MV-4-11 (cell line): ENCODE results near the gene JADE2.
A peak's percentile ranks its signal among the peaks of the same experiment; 100 is the strongest.

Source experiments
- DNase-seq: peaks from one replicate; lab custom pipeline; 2025; lab: John Stamatoyannopoulos, UW

The JADE2 gene

DNA sequence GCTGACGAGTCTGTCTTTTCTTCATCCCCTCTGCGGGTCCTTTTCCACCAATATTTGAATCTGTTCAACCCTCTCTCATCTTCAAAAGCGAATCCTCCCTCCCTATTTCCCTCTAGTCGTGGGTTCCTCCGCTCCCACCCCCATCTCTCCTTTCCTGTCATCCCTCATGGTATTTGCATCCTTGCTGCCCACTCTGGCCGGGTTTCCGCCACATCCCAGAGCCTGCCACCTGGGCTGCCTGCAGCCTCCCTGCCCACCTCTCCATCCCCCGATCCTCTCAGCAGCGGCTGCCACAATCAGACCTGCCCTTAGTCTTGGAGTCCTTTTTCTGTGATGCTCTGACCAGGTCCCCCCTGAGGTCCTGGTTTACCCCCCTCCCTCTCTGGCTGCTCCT is 44.9 kb downstream of the JADE2 start:
- no peak for DNase-seq

GRCh38 chr5:134570886-134571285 is 45.4 kb downstream of the JADE2 start:
- no peak for DNase-seq

- DNase-seq = no peak
Observed at GRCh38 chr5:134571693-134572405, 46.4 kb downstream of the JADE2 start.

DNA sequence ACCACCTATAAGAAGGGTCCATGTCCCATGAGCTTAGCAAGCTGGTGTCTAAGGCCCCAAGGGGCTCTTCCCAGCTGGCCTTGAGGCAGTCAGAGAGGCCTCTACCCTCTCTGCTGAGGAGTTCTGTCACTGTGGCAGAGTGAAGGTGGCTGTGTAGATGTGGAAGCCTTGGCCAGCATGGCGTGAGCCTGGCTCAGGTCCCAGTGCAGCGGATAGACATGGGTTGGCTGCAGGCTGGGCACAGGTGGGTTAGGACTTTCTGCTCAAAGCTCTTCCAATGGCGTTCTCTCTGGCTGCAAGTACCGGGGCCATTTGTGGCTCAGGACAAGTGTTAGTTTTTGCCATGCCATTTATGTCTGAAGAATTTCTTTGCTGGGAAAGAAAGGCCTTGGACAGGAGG is 47.3 kb downstream of the JADE2 start:
- DNase-seq = no peak

- no peak for DNase-seq
Observed at GRCh38 chr5:134574521-134574920, 49.1 kb downstream of the JADE2 start.

- no peak for DNase-seq
Observed at GRCh38 chr5:134575316-134575715, 49.8 kb downstream of the JADE2 start.

- DNase-seq = no peak
Observed at GRCh38 chr5:134576386-134577021, 51.0 kb downstream of the JADE2 start.

DNA sequence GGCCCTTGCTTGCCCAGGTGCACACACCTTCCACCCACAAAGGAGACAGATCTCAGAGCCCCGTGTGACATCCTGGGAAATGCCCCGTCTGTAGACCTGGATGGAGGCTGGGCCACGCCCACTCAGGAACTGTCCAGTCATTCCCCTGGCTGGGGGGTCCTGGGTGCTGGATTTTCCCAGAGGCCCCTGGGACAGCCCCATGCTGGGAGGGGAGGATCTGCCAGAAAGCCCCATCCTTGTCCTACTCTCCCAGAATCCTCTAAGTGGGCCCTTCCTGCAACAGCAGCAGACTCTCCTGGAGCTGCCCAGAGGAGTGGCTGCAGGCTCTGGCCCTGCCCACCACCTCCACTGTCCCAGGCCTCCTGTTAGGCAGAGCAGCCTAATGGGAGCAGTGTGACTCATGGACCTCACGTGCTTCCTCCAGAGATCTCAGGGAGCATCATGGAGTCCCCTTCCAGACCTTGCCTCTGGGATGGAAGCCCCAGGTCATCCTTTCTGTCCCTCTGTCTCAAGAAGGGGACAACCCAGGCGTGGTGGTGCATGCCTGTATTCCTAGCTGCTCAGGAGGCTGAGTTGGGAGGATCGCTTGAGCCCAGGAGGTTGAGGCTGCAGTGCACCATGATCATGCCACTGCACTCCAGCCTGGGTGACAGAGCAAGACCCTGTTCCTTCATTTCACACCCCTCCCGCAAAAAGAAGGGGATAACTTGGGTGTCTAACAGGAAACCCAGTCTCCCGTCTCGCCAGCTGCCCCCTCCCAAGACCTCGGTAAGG is 51.7 kb downstream of the JADE2 start:
- DNase-seq = no peak

DNA sequence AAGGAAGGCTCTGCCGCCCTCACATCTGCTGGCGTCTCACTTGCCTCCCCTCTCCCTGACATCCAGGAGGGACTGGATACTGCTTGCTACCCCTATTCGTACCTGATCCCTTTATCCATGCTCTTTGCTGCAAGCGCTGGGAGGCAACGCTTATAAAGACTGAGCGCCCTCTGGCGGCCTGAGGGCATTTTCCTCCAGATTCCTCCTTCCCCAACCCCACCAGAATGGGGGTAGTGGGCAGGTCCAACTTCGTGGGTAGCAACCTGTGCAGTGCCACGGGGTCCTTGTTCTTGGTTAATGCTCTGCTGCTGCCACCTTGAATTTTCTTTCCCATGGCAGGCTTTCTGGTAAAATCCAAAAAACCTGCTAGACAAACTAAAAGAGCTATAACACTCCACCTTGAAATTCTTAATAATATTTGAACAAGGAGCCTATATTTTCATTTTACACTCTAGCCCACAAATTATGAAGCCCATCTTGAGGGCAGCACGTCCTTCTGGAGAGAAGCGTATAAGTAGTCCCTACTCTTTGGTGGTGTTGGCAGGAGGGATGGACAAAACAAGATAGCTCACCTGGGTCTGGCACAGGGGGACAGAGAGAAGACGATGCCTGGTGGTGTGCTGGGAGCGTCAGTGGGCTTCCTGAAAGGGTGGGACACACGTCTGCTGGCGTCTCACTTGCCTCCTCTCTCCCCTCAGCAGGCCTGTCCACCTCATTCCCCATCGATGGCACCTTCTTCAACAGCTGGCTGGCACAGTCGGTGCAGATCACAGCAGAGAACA is 52.5 kb downstream of the JADE2 start:
- peak; percentile 41 for DNase-seq

DNA sequence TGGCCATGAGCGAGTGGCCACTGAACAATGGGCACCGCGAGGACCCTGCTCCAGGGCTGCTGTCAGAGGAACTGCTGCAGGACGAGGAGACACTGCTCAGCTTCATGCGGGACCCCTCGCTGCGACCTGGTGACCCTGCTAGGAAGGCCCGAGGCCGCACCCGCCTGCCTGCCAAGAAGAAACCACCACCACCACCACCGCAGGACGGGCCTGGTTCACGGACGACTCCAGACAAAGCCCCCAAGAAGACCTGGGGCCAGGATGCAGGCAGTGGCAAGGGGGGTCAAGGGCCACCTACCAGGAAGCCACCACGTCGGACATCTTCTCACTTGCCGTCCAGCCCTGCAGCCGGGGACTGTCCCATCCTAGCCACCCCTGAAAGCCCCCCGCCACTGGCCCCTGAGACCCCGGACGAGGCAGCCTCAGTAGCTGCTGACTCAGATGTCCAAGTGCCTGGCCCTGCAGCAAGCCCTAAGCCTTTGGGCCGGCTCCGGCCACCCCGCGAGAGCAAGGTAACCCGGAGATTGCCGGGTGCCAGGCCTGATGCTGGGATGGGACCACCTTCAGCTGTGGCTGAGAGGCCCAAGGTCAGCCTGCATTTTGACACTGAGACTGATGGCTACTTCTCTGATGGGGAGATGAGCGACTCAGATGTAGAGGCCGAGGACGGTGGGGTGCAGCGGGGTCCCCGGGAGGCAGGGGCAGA is 53.3 kb downstream of the JADE2 start:
- no peak for DNase-seq

DNA sequence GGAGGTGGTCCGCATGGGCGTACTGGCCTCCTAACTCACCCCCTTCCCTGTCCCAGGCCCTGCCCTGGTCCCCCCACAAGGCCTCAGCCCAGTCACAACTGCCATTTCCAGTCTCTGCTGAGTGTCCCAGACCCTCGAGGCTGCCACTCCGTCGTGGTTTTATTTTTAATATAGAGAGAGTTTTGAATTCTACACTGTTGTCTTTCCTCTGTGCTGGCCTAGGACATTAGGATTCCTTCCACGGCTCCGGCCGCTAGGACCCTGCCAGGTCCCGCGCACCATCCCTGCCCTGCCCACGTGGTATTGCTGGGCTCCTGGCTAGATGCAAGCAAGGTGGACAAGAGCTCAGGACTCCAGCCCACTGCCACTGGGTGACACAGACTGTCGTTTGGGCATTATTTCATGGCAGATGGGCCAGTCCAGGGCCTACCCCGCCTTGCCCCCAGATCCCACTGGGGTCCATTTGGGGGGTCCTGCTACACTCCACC is 53.9 kb downstream of the JADE2 start:
- DNase-seq = no peak

GRCh38 chr5:134580001-134580460 is 54.6 kb downstream of the JADE2 start:
- no peak for DNase-seq

DNA sequence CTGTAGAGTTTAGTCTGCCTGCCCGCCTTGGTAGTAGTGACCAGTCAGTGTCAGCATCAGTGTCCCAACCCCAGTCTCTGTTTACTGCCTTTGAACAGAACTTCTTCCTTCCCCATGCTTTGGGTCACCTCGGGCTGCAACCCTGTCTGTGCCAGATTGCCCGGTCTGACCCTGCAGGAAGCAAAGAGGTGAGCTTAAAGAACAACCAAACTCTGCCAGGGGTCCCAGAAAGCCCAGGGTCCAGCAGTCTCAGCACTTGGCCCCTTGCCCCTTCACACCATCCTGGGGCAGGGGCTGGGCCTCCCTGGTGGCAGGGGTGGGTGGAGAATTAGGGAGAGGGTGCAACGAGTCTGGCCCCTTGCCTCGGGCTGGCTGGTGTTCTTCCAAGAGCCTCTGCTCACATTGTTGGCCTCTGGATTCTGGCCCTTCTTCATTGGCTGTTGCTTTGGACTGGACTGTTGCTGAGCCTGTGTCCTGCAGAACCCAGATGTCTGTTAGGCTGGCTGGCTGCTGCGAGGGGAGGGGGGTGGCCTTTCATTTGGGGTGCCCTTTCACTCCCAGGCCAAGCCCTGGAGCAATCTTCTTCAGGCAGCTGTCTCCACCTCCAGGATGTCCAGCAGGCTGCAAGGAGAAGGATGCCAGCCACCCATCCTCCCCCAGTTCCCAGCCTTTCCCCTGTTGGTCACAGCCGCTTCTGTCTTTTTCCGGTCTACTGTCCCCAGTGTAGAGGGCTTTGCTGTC is 55.9 kb downstream of the JADE2 start:
- DNase-seq = no peak

- no peak for DNase-seq
Observed at GRCh38 chr5:134582281-134582680, 56.8 kb downstream of the JADE2 start.

DNA sequence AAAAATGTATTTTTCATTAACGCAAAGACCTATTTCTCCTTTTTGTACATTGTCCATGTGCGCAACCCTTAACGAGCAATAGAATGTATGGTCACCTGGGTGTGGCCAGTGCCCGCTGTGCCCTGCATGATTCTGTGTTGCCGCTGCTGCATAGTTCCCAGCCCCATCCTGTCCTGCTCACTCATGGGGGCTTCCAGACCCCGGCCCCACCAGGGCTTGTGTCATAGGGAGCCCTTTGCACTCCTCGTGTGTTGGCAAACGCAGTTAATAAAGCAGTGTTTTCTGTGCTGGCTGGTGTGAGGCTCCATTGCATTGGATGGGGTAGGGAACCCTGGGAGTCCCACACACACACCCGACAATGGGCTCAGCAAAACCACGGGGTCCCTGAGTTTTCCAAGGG is 57.5 kb downstream of the JADE2 start:
- no peak for DNase-seq

- DNase-seq = no peak
Observed at GRCh38 chr5:134583766-134584165, 58.3 kb downstream of the JADE2 start.

GRCh38 chr5:134584662-134585061 is 59.2 kb downstream of the JADE2 start:
- DNase-seq = no peak

- DNase-seq = no peak
Observed at GRCh38 chr5:134585966-134586365, 60.5 kb downstream of the JADE2 start.

DNA sequence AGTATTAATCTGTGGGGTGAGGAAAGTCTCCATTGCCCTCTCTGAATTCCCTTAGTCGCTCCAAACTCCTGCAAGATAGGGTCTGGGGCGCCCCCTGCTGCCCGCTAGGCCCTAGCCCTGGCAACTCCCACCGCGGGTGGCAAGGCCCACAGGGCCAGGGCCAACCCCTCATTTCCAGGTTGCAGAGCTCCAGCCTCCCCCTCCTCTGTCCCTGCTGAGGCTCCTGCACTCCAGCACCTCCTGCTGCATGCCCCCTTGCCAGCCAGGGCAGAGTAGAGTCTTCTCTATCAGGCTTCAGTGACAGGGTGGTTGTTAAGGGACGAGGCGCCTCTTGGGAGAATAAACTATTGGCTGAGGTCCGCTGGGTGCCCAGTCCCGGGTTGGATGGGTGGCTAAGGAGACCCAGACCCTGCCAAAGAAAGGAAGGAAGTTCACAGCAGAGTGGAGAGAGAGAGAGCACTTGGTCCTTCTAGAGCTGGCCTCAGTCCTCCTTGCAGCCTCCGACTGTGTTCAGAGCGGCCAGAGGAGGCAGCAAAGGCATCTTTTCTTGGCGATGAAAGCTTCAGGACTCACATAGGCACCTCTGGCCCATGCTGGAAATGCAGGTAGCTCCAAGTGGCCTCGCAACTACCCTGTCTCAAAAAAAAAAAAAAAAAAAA is 61.5 kb downstream of the JADE2 start:
- DNase-seq = peak; percentile 60

GRCh38 chr5:134590992-134591659 is 65.7 kb downstream of the JADE2 start:
- no peak for DNase-seq
